ENCODE results near the gene CDH3. TPM values are rescaled to one million over a fixed set of nuclear protein-coding genes. Genes with fewer than 3 reads are reported as not detected.

CDH3 gene
- polyA plus RNA-seq, 1 donor (not counting 4 experiments of a cell fraction or from before 2014, with no cell fraction given): 366 TPM

DNA sequence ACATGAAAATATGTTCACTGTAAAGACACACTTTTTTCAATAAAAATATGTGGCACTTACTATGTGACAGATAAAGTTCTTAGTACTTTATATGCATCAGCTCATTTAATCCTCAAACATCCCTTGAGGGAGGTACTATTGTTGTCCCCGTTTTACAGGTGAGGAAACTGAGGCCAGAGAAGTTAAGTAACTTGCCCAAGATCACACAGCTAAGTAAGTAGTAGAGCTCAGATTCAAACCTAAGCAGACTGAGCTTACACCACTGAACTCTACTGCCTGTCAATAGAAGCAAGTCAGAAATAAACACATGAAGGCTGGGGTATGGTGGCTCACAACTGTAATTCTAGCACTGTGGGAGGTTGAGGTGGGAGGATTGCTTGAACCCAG is 13.9 kb downstream of the CDH3 start:
- H3K4me1 ChIP-seq (ENCODE audit: control insufficient read depth, extremely low read depth, insufficient read depth, low read length): peaks cover 64% of the 10 kb centered on the region
- FAIRE-seq: no peak

GRCh38 chr16:68659412-68660358 is 14.6 kb downstream of the CDH3 start:
- peak overlapping the region; percentile 54 for H3K4me2 ChIP-seq (ENCODE audit: control insufficient read depth, extremely low read depth, insufficient read depth, low read depth, low read length)
- peak overlapping the region in 1 of 3 experiments; percentile 20 for H3K4me3 ChIP-seq (ENCODE audit: control insufficient read depth in 2 of 3, extremely low read depth in 1 of 3, insufficient read depth in 2 of 3, low read depth in 1 of 3, low read length in 3 of 3)
- no peaks in the 10 kb centered on the region for H3K27me3 ChIP-seq (ENCODE audit: control insufficient read depth, extremely low read depth, insufficient read depth, low read length)
- H3K79me2 ChIP-seq (ENCODE audit: control insufficient read depth, insufficient read depth, low read length): peaks cover 72% of the 10 kb centered on the region
- dilution Hi-C loops (cut with MboI; ENCODE audit: extremely low pct_ligation_motif_present, low sequenced_read_pairs): no loop called here
- TF ChIP-seq CTCF (optimal IDR thresholded peaks at IDR 0.05 in 1 of 3, IDR thresholded peaks at IDR 0.05 in 1 of 3, conservative IDR thresholded peaks at IDR 0.05 in 1 of 3; ENCODE audit: extremely low read depth in 1 of 3, insufficient read depth in 2 of 3, low read length in 3 of 3) (no peak), EZH2 (IDR thresholded peaks at IDR 0.05; ENCODE audit: low read length) (no peak)
- peak overlapping the region; percentile 99 for H3K27ac ChIP-seq (ENCODE audit: control insufficient read depth, insufficient read depth, low read length)
- peaks cover 71% of the 10 kb centered on the region for H3K4me1 ChIP-seq (ENCODE audit: control insufficient read depth, extremely low read depth, insufficient read depth, low read length)
- peak overlapping the region; percentile 60 for H3K9ac ChIP-seq (ENCODE audit: control insufficient read depth, extremely low read depth, insufficient read depth, low read length)
- peaks cover 18 to 32% of the 10 kb centered on the region in 2 experiments for H3K36me3 ChIP-seq (ENCODE audit: control insufficient read depth in 2 of 2, extremely low read depth in 1 of 2, insufficient read depth in 2 of 2, low read length in 2 of 2)
- H3K9me1 ChIP-seq (ENCODE audit: control insufficient read depth, extremely low read depth, insufficient read depth, low read length): no peaks in the 10 kb centered on the region
- H2AFZ ChIP-seq (ENCODE audit: control insufficient read depth, low read length): no peak overlapping the region
- no peaks in the 10 kb centered on the region for H3K9me3 ChIP-seq (ENCODE audit: control insufficient read depth, low read depth, low read length)
- no peaks in the 10 kb centered on the region for H4K20me1 ChIP-seq (ENCODE audit: control insufficient read depth, extremely low read depth, insufficient read depth, low read length)
- no peak for DNase-seq (ENCODE audit: low read depth, low spot score)
- FAIRE-seq: no peak

More for the DNA sequence above, 13.9 kb downstream of the CDH3 start:
- Histone ChIP-seq H3K4me2 (ENCODE audit: control insufficient read depth, extremely low read depth, insufficient read depth, low read depth, low read length) (peak overlapping the region; percentile 54), H3K27ac (ENCODE audit: control insufficient read depth, insufficient read depth, low read length) (peak overlapping the region; percentile 99), H2AFZ (ENCODE audit: control insufficient read depth, low read length) (no peak overlapping the region), H3K4me3 (ENCODE audit: control insufficient read depth in 2 of 3, extremely low read depth in 1 of 3, insufficient read depth in 2 of 3, low read depth in 1 of 3, low read length in 3 of 3) (peak overlapping the region in 2 of 3 experiments; percentile 15 to 22), H3K36me3 (ENCODE audit: control insufficient read depth in 2 of 2, extremely low read depth in 1 of 2, insufficient read depth in 2 of 2, low read length in 2 of 2) (peaks cover 18 to 30% of the 10 kb centered on the region in 2 experiments), H3K9me1 (ENCODE audit: control insufficient read depth, extremely low read depth, insufficient read depth, low read length) (no peaks in the 10 kb centered on the region), H3K9ac (ENCODE audit: control insufficient read depth, extremely low read depth, insufficient read depth, low read length) (peak overlapping the region; percentile 60), H3K27me3 (ENCODE audit: control insufficient read depth, extremely low read depth, insufficient read depth, low read length) (no peaks in the 10 kb centered on the region), H3K9me3 (ENCODE audit: control insufficient read depth, low read depth, low read length) (no peaks in the 10 kb centered on the region), H3K79me2 (ENCODE audit: control insufficient read depth, insufficient read depth, low read length) (peaks cover 70% of the 10 kb centered on the region), H4K20me1 (ENCODE audit: control insufficient read depth, extremely low read depth, insufficient read depth, low read length) (no peaks in the 10 kb centered on the region)
- no peak for TF ChIP-seq EZH2 (IDR thresholded peaks at IDR 0.05; ENCODE audit: low read length)
- TF ChIP-seq CTCF (optimal IDR thresholded peaks at IDR 0.05 in 1 of 3, IDR thresholded peaks at IDR 0.05 in 1 of 3, conservative IDR thresholded peaks at IDR 0.05 in 1 of 3; ENCODE audit: extremely low read depth in 1 of 3, insufficient read depth in 2 of 3, low read length in 3 of 3): no peak
- DNase-seq (ENCODE audit: low read depth, low spot score): no peak
- dilution Hi-C loops (cut with MboI; ENCODE audit: extremely low pct_ligation_motif_present, low sequenced_read_pairs): no loop called here

Data from keratinocyte (primary cell).